Omental fat pad (tissue), 4 donors: ENCODE data around the gene TMEM221. TPM values are rescaled to one million over a fixed set of nuclear protein-coding genes. Genes with fewer than 3 reads are reported as not detected.

Experiments used
- ATAC-seq: fragments of 150-250 bp; one replicate; pipeline ENCODE4 v1.9.1; 2016; ENCODE audit warnings: mild to moderate bottlenecking, moderate library complexity; ENCODE audit not compliant: low FRiP score
- DNase-seq: peaks from one replicate; pipeline ENCODE4 v3.0.0-alpha.2; 2019; ENCODE audit warnings: low spot score
- total RNA-seq, 4 donors: library from RNA; depleted of rRNA; stranded (reverse); fragments of >200 nt; gene quantifications; one replicate each; pipeline ENCODE4 v1.1.0, GENCODE V29; 2016
- TF ChIP-seq, protein P1 (sequence below), 3 donors: fragments of 450-650 bp; IDR thresholded peaks; one replicate each; pipeline ENCODE4 v1.5.1; 2016 to 2017; ENCODE audit warnings: antibody characterized with exemption in 3 of 3, mild to moderate bottlenecking in 3 of 3, moderate library complexity in 2 of 3

TMEM221 gene
- total RNA-seq, 4 donors from 2014 or later = 0.38 to 1.9 (median 0.46) TPM; not detected in 1

GRCh38 chr19:17436094-17436873, 12.2 kb downstream of the TMEM221 start:
- DNase-seq = no peak
- TF ChIP-seq, protein P1, sequence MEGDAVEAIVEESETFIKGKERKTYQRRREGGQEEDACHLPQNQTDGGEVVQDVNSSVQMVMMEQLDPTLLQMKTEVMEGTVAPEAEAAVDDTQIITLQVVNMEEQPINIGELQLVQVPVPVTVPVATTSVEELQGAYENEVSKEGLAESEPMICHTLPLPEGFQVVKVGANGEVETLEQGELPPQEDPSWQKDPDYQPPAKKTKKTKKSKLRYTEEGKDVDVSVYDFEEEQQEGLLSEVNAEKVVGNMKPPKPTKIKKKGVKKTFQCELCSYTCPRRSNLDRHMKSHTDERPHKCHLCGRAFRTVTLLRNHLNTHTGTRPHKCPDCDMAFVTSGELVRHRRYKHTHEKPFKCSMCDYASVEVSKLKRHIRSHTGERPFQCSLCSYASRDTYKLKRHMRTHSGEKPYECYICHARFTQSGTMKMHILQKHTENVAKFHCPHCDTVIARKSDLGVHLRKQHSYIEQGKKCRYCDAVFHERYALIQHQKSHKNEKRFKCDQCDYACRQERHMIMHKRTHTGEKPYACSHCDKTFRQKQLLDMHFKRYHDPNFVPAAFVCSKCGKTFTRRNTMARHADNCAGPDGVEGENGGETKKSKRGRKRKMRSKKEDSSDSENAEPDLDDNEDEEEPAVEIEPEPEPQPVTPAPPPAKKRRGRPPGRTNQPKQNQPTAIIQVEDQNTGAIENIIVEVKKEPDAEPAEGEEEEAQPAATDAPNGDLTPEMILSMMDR (IDR thresholded peaks at IDR 0.05) = no peak
- no peak for ATAC-seq

- ATAC-seq (no peak), DNase-seq (no peak)
- TF ChIP-seq, protein P1 (IDR thresholded peaks at IDR 0.05) = no peak
These were observed 13.2 kb downstream of the TMEM221 start for GRCh38 chr19:17435218-17435617.

DNA sequence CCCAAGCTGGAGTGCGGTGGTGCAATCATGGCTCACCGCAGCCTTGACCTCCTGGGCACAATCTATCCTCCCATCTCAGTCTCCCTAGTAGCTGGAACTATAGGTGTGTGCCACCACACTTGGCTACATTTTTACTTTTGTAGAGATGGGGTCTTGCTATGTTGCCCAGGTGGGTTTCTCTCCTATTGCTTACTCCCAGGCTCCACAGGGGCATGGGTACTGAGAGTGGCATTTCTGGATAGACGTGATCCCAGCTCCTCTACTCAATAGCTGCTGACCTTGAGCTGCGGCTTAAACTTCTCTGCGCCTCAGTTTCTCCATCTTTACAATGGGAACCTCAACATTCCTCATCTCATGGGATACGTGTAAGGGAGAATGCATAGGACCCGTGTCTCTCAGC, 17.1 kb downstream of the TMEM221 start:
- no peak for ATAC-seq
- TF ChIP-seq, protein P1 (IDR thresholded peaks at IDR 0.05) = no peak
- no peak for DNase-seq

- DNase-seq (no peak), ATAC-seq (no peak)
- TF ChIP-seq, protein P1 (IDR thresholded peaks at IDR 0.05) = no peak
These were observed 18.8 kb downstream of the TMEM221 start for GRCh38 chr19:17429641-17430113.

DNA sequence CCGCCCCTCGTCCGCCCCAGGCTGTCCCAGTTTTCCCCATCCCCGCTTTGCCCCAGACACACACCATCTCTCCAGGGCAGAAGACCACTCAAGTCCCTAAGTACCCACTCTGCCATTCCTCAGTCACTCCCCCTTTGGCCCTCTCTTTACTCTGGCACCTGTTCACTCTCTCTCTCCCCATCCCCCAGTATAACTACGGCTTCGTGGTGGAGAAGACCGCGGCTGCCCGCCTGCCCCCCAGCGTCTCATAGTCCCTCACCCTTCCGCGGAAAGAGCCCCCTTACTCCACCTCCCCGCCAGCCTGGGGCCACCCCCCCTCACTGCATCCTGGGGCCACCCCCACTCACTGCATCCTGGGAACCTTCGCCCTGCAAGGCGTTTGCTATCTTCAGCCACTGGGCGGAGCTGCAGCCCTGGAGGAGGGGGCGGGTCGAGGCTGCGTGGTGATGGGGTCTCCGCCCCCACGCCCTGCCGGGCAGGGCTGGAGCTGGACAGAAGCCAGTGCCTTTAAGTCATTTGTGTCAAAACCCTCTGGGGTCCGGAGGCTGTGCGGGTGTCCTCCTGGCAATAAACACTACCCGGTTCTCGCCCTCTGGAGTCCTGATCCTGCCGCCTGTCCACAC, 23.6 kb downstream of the TMEM221 start:
- no peak for DNase-seq

DNA sequence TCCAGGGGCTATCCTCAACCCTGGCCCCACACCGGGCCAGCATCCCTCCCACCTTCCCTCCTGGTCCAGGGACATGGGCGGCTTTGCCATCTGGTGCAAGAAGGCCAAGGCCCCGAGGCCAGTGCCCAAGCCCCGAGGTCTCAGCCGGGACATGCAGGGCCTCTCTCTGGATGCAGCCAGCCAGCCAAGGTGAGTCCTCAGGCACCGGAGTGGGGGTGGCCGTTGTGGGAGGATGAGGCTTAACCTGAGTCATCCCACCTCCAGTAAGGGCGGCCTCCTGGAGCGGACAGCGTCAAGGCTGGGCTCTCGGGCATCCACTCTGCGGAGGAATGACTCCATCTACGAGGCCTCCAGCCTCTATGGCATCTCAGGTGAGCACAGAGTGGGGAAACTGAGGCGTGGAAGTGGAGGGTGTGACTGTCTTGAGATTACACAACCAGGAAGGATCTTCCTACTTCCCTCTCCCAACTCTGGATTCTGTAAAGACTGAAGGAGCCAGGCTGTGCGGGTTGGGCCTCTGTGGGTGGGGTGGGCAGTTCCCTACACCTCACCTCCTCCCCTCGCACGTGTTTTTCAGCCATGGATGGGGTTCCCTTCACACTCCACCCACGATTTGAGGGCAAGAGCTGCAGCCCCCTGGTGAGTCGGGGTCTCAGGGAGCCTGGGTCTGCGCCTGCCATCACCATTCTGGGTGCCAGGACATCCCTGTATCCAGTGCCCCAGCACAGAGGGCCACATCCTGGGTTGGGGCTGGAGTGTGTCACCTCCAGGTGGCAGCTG, 24.8 kb downstream of the TMEM221 start:
- TF ChIP-seq, protein P1 (IDR thresholded peaks at IDR 0.05) = no peak
- no peak for ATAC-seq
- no peak for DNase-seq

More for the DNA sequence above, 23.6 kb downstream of the TMEM221 start:
- peak; percentile 43 for ATAC-seq
- TF ChIP-seq, protein P1 (IDR thresholded peaks at IDR 0.05) = no peak
